ENCODE results near the gene SLC43A2. TPM values are rescaled to one million over a fixed set of nuclear protein-coding genes. Genes with fewer than 3 reads are reported as not detected.

SLC43A2 gene
- total and polyA plus RNA-seq, 2 donors (not counting 3 experiments of a cell fraction or from before 2014, with no cell fraction given), result 41.7 to 52.0 TPM

DNA sequence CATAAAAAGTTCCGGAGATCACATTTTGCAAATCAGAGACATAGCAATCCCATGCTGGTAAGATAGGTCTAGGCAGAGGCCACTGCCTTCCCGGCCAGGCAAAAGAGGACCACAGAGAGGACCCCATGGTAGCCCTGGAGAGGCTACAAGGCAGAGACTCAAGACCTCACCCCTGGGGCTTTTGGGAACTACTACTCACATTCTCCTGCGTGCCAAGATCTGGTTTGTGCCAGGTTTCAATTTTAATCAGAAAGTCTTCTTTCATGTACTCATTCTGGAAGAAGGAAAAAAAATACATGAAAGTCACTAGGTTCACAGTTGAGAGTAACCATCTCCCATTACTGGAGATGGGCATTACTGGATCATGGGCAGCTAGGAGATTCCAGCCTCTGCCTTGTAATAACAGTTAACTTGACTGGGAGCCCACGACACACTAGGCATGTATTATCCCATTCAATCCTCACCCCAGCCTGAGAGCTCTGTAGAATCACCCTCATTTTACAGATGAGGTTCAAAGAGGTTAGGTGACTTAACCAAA lies 87.2 kb downstream of the SLC43A2 start:
- Histone ChIP-seq H4K20me1 (replicated peaks; ENCODE audit: control insufficient read depth, extremely low read depth, insufficient read depth, low read length) (no peaks in the 10 kb centered on the region), H3K4me1 (ENCODE audit: control insufficient read depth, extremely low read depth, insufficient read depth, low read length) (no peaks in the 10 kb centered on the region), H3K36me3 (ENCODE audit: control insufficient read depth in 2 of 2, extremely low read depth in 1 of 2, insufficient read depth in 2 of 2, low read length in 2 of 2) (peaks cover 10 to 32% of the 10 kb centered on the region in 2 experiments), H3K9ac (replicated peaks; ENCODE audit: extremely low read depth, insufficient read depth, low read length) (no peak overlapping the region), H3K9me3 (replicated peaks; ENCODE audit: control insufficient read depth, insufficient read depth, low read length) (no peaks in the 10 kb centered on the region), H3K4me2 (ENCODE audit: insufficient read depth, low read length) (no peak overlapping the region), H3K79me2 (ENCODE audit: control insufficient read depth, insufficient read depth, low read length) (no peaks in the 10 kb centered on the region), H3K27me3 (ENCODE audit: control insufficient read depth in 2 of 2, insufficient read depth in 2 of 2, low read length in 2 of 2) (no peaks in the 10 kb centered on the region), H3K4me3 (replicated peaks in 1 of 3; ENCODE audit: insufficient read depth in 1 of 3, low read depth in 1 of 3, low read length in 3 of 3) (no peak overlapping the region), H2AFZ (ENCODE audit: low read depth, low read length) (no peak overlapping the region), H3K27ac (ENCODE audit: insufficient read depth, low read depth, low read length) (no peak overlapping the region), H3K9me1 (replicated peaks; ENCODE audit: control insufficient read depth, extremely low read depth, insufficient read depth, low read length) (no peaks in the 10 kb centered on the region)
- BruUV-seq (replicated peaks), result no TSS peak
- no peak for FAIRE-seq
- TF ChIP-seq EZH2 (IDR thresholded peaks at IDR 0.05; ENCODE audit: borderline replicate concordance, low read depth, low read length, severe bottlenecking) (no peak), GATA2 (IDR thresholded peaks at IDR 0.05; ENCODE audit: insufficient read depth, insufficient read length, low read depth, low read length) (no peak), FOS (IDR thresholded peaks at IDR 0.05; ENCODE audit: borderline replicate concordance, insufficient read depth, low read length) (no peak), POLR2A (IDR thresholded peaks at IDR 0.05; ENCODE audit: low read depth, low read length) (no peak), POLR2AphosphoS5 (IDR thresholded peaks at IDR 0.05; ENCODE audit: insufficient read depth, low read depth, low read length) (no peak), MYC (IDR thresholded peaks at IDR 0.05; ENCODE audit: low read depth, low read length) (no peak), JUN (IDR thresholded peaks at IDR 0.05; ENCODE audit: borderline replicate concordance, insufficient read depth, insufficient read length, low read depth) (no peak)
- TF ChIP-seq, protein P1, sequence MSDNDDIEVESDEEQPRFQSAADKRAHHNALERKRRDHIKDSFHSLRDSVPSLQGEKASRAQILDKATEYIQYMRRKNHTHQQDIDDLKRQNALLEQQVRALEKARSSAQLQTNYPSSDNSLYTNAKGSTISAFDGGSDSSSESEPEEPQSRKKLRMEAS (IDR thresholded peaks at IDR 0.05; ENCODE audit: insufficient read depth, insufficient read length), result no peak
- TF ChIP-seq, protein P2, sequence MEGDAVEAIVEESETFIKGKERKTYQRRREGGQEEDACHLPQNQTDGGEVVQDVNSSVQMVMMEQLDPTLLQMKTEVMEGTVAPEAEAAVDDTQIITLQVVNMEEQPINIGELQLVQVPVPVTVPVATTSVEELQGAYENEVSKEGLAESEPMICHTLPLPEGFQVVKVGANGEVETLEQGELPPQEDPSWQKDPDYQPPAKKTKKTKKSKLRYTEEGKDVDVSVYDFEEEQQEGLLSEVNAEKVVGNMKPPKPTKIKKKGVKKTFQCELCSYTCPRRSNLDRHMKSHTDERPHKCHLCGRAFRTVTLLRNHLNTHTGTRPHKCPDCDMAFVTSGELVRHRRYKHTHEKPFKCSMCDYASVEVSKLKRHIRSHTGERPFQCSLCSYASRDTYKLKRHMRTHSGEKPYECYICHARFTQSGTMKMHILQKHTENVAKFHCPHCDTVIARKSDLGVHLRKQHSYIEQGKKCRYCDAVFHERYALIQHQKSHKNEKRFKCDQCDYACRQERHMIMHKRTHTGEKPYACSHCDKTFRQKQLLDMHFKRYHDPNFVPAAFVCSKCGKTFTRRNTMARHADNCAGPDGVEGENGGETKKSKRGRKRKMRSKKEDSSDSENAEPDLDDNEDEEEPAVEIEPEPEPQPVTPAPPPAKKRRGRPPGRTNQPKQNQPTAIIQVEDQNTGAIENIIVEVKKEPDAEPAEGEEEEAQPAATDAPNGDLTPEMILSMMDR (IDR thresholded peaks at IDR 0.05; ENCODE audit: extremely low read depth in 1 of 2, insufficient read depth in 1 of 2, low read depth in 1 of 2, low read length in 2 of 2), result no peak
- dilution Hi-C loops (cut with MboI; ENCODE audit: extremely low pct_ligation_motif_present, low sequenced_read_pairs), result no loop called here
- no peak for DNase-seq (ENCODE audit: low read depth, low spot score)
- ChIA-PET POLR2A (no interaction called here), CTCF (no interaction called here)
- intact Hi-C loops (cut with micrococcal nuclease), result no loop called here

All from endothelial cell of umbilical vein (primary cell).